T-helper 1 cell treated with Interleukin-12 subunit alpha and Interleukin-12 subunit beta and Interleukin-4 antibody, amounts not matched to agents 30 μg/mL and 1 μg/mL, for 36 hours (primary cell): ENCODE results near the gene PHAF1.

ENCODE experiments used
- H3K27ac Mint-ChIP-seq: one replicate; pipeline ENCODE4 v1.8.0; 2021; ENCODE audit warnings: mild to moderate bottlenecking, mixed read lengths
- H3K27me3 Mint-ChIP-seq: one replicate; pipeline ENCODE4 v1.8.0; 2021; ENCODE audit warnings: low read depth, mixed read lengths
- H3K36me3 Mint-ChIP-seq: one replicate; pipeline ENCODE4 v1.8.0; 2021; ENCODE audit warnings: low read depth, mixed read lengths
- H3K4me1 Mint-ChIP-seq: one replicate; pipeline ENCODE4 v1.8.0; 2021; ENCODE audit warnings: low read depth, mixed read lengths
- H3K4me3 Mint-ChIP-seq: one replicate; pipeline ENCODE4 v1.8.0; 2021; ENCODE audit warnings: mild to moderate bottlenecking, moderate library complexity, mixed read lengths
- H3K9me3 Mint-ChIP-seq: one replicate; pipeline ENCODE4 v1.8.0; 2021; ENCODE audit warnings: mixed read lengths

The PHAF1 gene

GRCh38 chr16:67169642-67170167 is 60.0 kb downstream of the PHAF1 start:
- H3K4me3 Mint-ChIP-seq, result peak overlapping the region; percentile 91
- H3K9me3 Mint-ChIP-seq, result no peaks in the 10 kb centered on the region
- peak overlapping the region; percentile 94 for H3K27ac Mint-ChIP-seq
- H3K27me3 Mint-ChIP-seq, result peaks cover 15% of the 10 kb centered on the region
- peaks cover 55% of the 10 kb centered on the region for H3K4me1 Mint-ChIP-seq
- H3K36me3 Mint-ChIP-seq, result peaks cover 33% of the 10 kb centered on the region

DNA sequence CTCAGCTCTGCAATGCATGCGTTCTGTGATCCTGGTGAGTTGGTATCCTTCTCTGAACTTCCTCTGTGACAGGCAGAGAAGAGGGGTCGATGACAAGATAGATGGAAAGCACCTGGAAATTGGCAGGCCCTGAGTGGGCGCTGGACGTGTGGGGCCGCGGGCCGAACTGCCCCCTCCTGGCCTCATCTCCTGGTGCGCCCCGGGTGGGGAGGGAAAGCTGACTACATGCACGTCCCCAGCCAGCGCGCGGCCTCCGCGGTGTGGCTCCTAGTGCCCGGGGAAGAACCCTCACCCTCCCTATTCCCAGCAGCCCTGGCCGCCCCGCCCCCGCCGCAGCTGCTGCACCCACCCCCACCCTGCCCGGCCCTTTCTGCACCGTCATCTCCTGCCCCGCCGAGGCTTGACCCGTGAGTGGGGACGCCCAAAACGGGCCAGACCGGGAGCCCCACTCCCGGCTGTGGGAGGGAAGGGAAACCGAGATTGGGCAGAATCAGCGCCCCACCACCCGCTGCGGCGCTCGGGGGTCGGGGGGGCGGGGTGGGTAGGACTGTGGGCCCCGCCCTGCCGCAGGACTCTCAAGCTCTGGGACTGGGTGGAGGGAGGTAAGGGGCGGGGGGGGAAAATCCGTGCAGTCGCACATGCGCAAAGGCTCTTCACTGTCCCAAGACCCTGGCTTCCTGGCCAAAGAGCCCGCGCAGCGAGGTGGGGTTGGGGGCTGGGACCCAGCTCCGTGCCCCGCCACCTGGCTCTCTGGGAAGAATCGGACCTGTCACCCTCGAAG is 60.6 kb downstream of the PHAF1 start, which contains the start of gene NOL3:
TSS of gene NOL3 (plus strand) at position 371 of the 781 bp plus-strand sequence.
- Mint-ChIP-seq H3K4me1 (peaks cover 54% of the 10 kb centered on the region), H3K27ac (peak within 1 kb of the TSS; percentile 94), H3K36me3 (peaks cover 30% of the 10 kb centered on the region), H3K9me3 (no peaks in the 10 kb centered on the region), H3K4me3 (peak within 1 kb of the TSS; percentile 91), H3K27me3 (peaks cover 10% of the 10 kb centered on the region)

DNA sequence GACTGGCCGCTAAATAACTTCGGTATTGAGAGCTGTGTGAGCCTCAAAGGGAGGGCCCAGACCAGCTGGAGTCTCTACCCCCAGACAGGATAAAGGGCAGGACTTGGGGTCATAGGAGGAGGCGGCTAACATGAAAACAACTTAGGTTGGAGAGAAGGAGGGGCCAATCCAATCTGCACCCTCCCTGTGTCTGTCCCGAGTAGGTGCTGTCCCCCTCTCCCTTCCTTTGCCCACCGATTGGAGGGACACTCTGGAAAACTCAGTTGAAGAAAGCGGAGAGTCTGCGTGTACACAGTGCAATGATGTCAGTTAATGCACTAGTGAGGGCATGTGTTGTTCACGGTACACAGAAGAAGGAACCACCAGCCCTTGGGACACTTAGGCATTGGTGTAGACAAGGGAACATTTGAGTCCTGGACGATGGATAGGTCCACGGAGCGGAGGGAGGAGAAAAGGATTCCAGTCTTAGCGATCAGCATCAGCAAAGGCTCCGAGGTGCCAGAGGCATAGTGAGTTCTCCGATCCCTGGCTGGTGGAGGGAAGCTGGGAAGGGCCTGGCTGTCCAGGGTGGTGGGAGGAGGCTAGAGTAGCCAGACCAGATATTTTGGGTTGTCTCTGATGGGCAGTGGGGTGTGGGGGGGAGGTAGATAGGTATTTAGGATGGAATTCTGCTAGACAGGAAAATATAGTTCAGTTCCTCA is 61.4 kb downstream of the PHAF1 start:
- Mint-ChIP-seq H3K4me3 (peak overlapping the region; percentile 91), H3K27me3 (peaks cover 8% of the 10 kb centered on the region)

DNA sequence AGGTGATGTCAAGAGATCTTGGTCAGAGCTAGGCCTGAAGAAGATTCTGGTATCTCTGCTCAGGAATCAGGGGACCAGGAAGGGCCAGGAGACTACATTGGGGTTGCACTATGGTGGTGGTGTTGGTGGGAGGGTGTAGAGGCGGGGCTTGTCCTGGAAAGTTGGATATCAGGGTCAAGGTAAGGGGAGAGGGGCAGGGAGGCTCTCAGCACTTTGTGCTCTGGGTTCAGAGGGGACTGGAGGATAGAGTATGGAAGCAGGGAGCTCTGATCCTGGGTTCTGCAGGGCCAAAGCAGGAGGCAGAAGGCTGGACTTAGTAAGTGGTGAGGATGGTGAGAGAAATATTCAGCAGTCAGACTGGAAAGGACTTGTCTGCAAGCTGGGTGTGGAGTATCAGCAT is 63.6 kb downstream of the PHAF1 start:
- Mint-ChIP-seq H3K27ac (peak overlapping the region; percentile 83), H3K4me1 (peaks cover 62% of the 10 kb centered on the region), H3K36me3 (peaks cover 36% of the 10 kb centered on the region), H3K27me3 (no peaks in the 10 kb centered on the region), H3K4me3 (peak overlapping the region; percentile 89), H3K9me3 (no peaks in the 10 kb centered on the region)

More for the DNA sequence above, 61.4 kb downstream of the PHAF1 start:
- Mint-ChIP-seq H3K27ac (peak overlapping the region; percentile 86), H3K9me3 (no peaks in the 10 kb centered on the region), H3K36me3 (peaks cover 36% of the 10 kb centered on the region), H3K4me1 (peaks cover 61% of the 10 kb centered on the region)

- peaks cover 65% of the 10 kb centered on the region for H3K4me1 Mint-ChIP-seq
- no peaks in the 10 kb centered on the region for H3K27me3 Mint-ChIP-seq
- peaks cover 35% of the 10 kb centered on the region for H3K36me3 Mint-ChIP-seq
Measured at GRCh38 chr16:67173808-67174705, 64.3 kb downstream of the PHAF1 start.

GRCh38 chr16:67174706-67175231 is 65.0 kb downstream of the PHAF1 start:
- peak overlapping the region; percentile 89 for H3K4me3 Mint-ChIP-seq

More at GRCh38 chr16:67173808-67174705, 64.3 kb downstream of the PHAF1 start:
- Mint-ChIP-seq H3K4me3 (peak overlapping the region; percentile 89), H3K27ac (peak overlapping the region; percentile 83), H3K9me3 (no peaks in the 10 kb centered on the region)

GRCh38 chr16:67176662-67177061 is 66.9 kb downstream of the PHAF1 start:
- Mint-ChIP-seq H3K4me1 (peaks cover 49% of the 10 kb centered on the region), H3K4me3 (no peak overlapping the region), H3K9me3 (no peaks in the 10 kb centered on the region), H3K27ac (peak overlapping the region; percentile 63), H3K27me3 (no peaks in the 10 kb centered on the region), H3K36me3 (peaks cover 30% of the 10 kb centered on the region)

More at GRCh38 chr16:67174706-67175231, 65.0 kb downstream of the PHAF1 start:
- Mint-ChIP-seq H3K27me3 (no peaks in the 10 kb centered on the region), H3K4me1 (peaks cover 64% of the 10 kb centered on the region), H3K9me3 (no peaks in the 10 kb centered on the region), H3K36me3 (peaks cover 35% of the 10 kb centered on the region), H3K27ac (no peak overlapping the region)

- no peaks in the 10 kb centered on the region for H3K27me3 Mint-ChIP-seq
- peaks cover 26% of the 10 kb centered on the region for H3K36me3 Mint-ChIP-seq
- peaks cover 43% of the 10 kb centered on the region for H3K4me1 Mint-ChIP-seq
- H3K9me3 Mint-ChIP-seq, result no peaks in the 10 kb centered on the region
- peak overlapping the region; percentile 71 for H3K27ac Mint-ChIP-seq
- H3K4me3 Mint-ChIP-seq, result peak overlapping the region; percentile 73
Measured at GRCh38 chr16:67177743-67178699, 68.3 kb downstream of the PHAF1 start.

- Mint-ChIP-seq H3K4me3 (no peak overlapping the region), H3K9me3 (no peaks in the 10 kb centered on the region), H3K27ac (no peak overlapping the region), H3K36me3 (peaks cover 18% of the 10 kb centered on the region), H3K27me3 (no peaks in the 10 kb centered on the region), H3K4me1 (peaks cover 32% of the 10 kb centered on the region)
Measured at GRCh38 chr16:67179421-67180080, 69.8 kb downstream of the PHAF1 start.

- Mint-ChIP-seq H3K27me3 (peaks cover 2% of the 10 kb centered on the region), H3K9me3 (no peaks in the 10 kb centered on the region), H3K36me3 (peaks cover 18% of the 10 kb centered on the region), H3K27ac (no peak overlapping the region), H3K4me3 (no peak overlapping the region), H3K4me1 (peaks cover 32% of the 10 kb centered on the region)
Measured at GRCh38 chr16:67180166-67180565, 70.4 kb downstream of the PHAF1 start.

DNA sequence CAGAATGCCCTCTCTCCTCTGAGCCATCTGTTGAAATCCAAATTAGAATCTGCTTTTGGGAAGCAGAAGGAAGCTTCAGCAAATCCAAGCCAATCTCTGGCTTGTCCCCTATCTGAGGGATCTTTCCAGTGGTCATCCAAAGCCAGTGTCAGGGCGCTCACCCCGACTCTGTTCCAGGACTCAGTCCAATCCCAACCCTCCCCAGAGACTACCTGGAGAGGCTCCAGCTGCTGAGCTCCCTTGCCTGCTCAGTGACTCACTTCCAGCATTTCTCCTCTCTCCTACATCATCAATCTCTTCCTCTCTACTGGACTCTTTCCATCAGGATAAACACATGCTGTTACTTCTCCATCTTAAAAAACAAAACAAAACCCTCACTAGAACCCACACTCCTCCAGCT is 71.6 kb downstream of the PHAF1 start:
- H3K4me3 Mint-ChIP-seq, result no peak overlapping the region

DNA sequence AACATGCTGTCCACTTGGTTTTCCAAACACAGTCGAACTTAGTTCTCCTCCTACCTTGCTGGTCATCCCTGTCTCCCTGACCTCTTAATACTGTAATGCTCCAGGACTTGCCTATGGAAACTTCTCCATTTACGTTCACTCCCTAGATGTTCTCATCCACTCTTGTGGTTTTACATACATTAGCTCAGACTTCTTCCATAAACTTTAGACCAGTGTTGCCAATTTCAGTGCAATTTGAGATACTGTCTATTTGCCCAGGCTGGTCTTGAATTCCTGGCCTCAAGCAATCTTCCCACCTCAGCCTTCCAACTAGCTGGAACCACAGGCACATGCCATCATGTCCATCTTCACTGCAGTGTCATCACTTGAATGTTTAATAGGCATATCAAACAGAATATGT is 72.5 kb downstream of the PHAF1 start:
- peaks cover 8% of the 10 kb centered on the region for H3K27me3 Mint-ChIP-seq
- H3K27ac Mint-ChIP-seq, result no peak overlapping the region
- peaks cover 6% of the 10 kb centered on the region for H3K36me3 Mint-ChIP-seq
- H3K4me1 Mint-ChIP-seq, result peaks cover 23% of the 10 kb centered on the region
- H3K9me3 Mint-ChIP-seq, result no peaks in the 10 kb centered on the region
- no peak overlapping the region for H3K4me3 Mint-ChIP-seq

More for the DNA sequence above, 71.6 kb downstream of the PHAF1 start:
- Mint-ChIP-seq H3K27ac (no peak overlapping the region), H3K36me3 (peaks cover 9% of the 10 kb centered on the region), H3K9me3 (no peaks in the 10 kb centered on the region), H3K27me3 (peaks cover 8% of the 10 kb centered on the region), H3K4me1 (peaks cover 29% of the 10 kb centered on the region)
